MCF 10A (cell line): ENCODE measurements around the gene BRD1. TPM values are rescaled to one million over a fixed set of nuclear protein-coding genes. Genes with fewer than 3 reads are reported as not detected.

Experiments used
- BruUV-seq: library from RNA; stranded (reverse); fragments of 400-500 nt; replicated peaks from 2 replicates; lab custom pipeline; 2021; lab: Mats Ljungman, UMichigan
- CTCF ChIA-PET: fragments of 300-600 bp; sonication (Branson Sonifier 250); formaldehyde crosslinking; extraction: SDS; loops from one replicate; lab custom pipeline; 2021; ENCODE audit warnings: antibody characterized with exemption, inconsistent platforms; lab: Yijun Ruan, JAX
- POLR2A ChIA-PET: fragments of 300-600, 350-650 bp; sonication (Branson Sonifier 250); formaldehyde crosslinking; extraction: SDS; loops from one replicate; lab custom pipeline; 2020; ENCODE audit warnings: antibody characterized with exemption, inconsistent platforms; lab: Yijun Ruan, JAX
- DNase-seq: peaks from one replicate; pipeline ENCODE4 v3.0.0-alpha.2; 2018; ENCODE audit not compliant: unreplicated experiment
- H3K27ac Mint-ChIP-seq: one replicate; pipeline ENCODE4 v1.8.0; 2022; ENCODE audit warnings: mild to moderate bottlenecking, low read depth, mixed read lengths; ENCODE audit not compliant: unreplicated experiment
- H3K27me3 Mint-ChIP-seq: one replicate; pipeline ENCODE4 v1.8.0; 2022; ENCODE audit warnings: mixed read lengths; ENCODE audit not compliant: insufficient read depth, unreplicated experiment
- H3K36me3 Mint-ChIP-seq: one replicate; pipeline ENCODE4 v1.8.0; 2022; ENCODE audit warnings: mild to moderate bottlenecking, moderate library complexity, mixed read lengths; ENCODE audit not compliant: insufficient read depth, unreplicated experiment
- H3K4me1 Mint-ChIP-seq: one replicate; pipeline ENCODE4 v1.8.0; 2022; ENCODE audit warnings: mixed read lengths; ENCODE audit not compliant: insufficient read depth, unreplicated experiment
- H3K4me3 Mint-ChIP-seq: one replicate; pipeline ENCODE4 v1.8.0; 2022; ENCODE audit warnings: mild to moderate bottlenecking, moderate library complexity, mixed read lengths; ENCODE audit not compliant: unreplicated experiment
- H3K9me3 Mint-ChIP-seq: one replicate; pipeline ENCODE4 v1.8.0; 2022; ENCODE audit warnings: mixed read lengths; ENCODE audit not compliant: unreplicated experiment
- CTCF ChIP-seq: fragments of 200-600 bp; IDR thresholded peaks from one replicate; pipeline ENCODE4 v1.8.0; 2022; ENCODE audit warnings: antibody characterized with exemption, mild to moderate bottlenecking; ENCODE audit not compliant: unreplicated experiment
- intact Hi-C: fragments of 100-400 bp; cut with micrococcal nuclease; formaldehyde crosslinking; loops from 2 replicates; pipeline ENCODE4 v1.14.1; 2022
- total RNA-seq: library from RNA; stranded (reverse); gene quantifications from 2 replicates; pipeline ENCODE4 v1.2.3, GENCODE V29; 2022

BRD1 gene
- total RNA-seq, 1 experiment from 2014 or later: 48.1 TPM

- Mint-ChIP-seq H3K4me1 (no peaks in the 10 kb centered on the region), H3K36me3 (no peaks in the 10 kb centered on the region), H3K9me3 (peaks cover 24% of the 10 kb centered on the region), H3K27ac (no peak overlapping the region), H3K4me3 (no peak overlapping the region), H3K27me3 (no peaks in the 10 kb centered on the region)
- ChIA-PET CTCF (no interaction called here), POLR2A (no interaction called here)
- no peak for TF ChIP-seq CTCF
- DNase-seq: no peak
- intact Hi-C loops: no loop called here
- no TSS peak for BruUV-seq
These were observed 80.5 kb downstream of the BRD1 start for GRCh38 chr22:49747130-49747529.

DNA sequence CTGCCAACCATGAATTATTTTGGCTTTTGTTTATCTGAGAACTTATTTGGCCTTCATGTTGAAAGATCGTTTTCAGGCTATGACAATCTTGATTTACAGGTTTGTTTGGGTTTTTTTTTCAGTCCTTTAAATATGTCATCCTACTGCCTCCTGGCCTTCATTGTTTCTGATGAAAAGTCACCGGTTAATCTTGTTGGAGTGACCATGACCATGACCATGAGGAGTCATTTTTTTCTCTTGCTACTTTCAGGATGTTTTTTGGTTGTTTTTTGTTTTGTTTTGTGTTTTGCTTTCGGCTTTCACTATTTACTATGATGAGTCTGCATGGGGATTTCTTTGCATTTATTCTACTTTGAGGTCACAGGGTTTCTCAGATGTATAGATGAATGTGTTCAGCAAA is 81.6 kb downstream of the BRD1 start:
- DNase-seq: no peak
- POLR2A ChIA-PET: no interaction called here
- BruUV-seq: no TSS peak
- intact Hi-C loops: no loop called here
- no peak for TF ChIP-seq CTCF
- Mint-ChIP-seq H3K9me3 (peaks cover 24% of the 10 kb centered on the region), H3K27me3 (no peaks in the 10 kb centered on the region), H3K4me1 (no peaks in the 10 kb centered on the region), H3K36me3 (no peaks in the 10 kb centered on the region), H3K4me3 (no peak overlapping the region), H3K27ac (no peak overlapping the region)
- CTCF ChIA-PET: no interaction called here

GRCh38 chr22:49740242-49740641 is 87.4 kb downstream of the BRD1 start:
- BruUV-seq: no TSS peak
- H3K4me3 Mint-ChIP-seq: no peak overlapping the region
- TF ChIP-seq CTCF: no peak
- no peaks in the 10 kb centered on the region for H3K36me3 Mint-ChIP-seq
- CTCF ChIA-PET: no interaction called here
- no peak for DNase-seq
- POLR2A ChIA-PET: no interaction called here
- no peaks in the 10 kb centered on the region for H3K4me1 Mint-ChIP-seq
- no peaks in the 10 kb centered on the region for H3K27me3 Mint-ChIP-seq
- H3K9me3 Mint-ChIP-seq: peaks cover 19% of the 10 kb centered on the region
- no peak overlapping the region for H3K27ac Mint-ChIP-seq
- intact Hi-C loops: no loop called here

GRCh38 chr22:49739138-49739537 is 88.5 kb downstream of the BRD1 start:
- DNase-seq: no peak
- BruUV-seq: no TSS peak
- Mint-ChIP-seq H3K4me3 (no peak overlapping the region), H3K27ac (no peak overlapping the region), H3K4me1 (no peaks in the 10 kb centered on the region), H3K9me3 (peaks cover 19% of the 10 kb centered on the region), H3K27me3 (no peaks in the 10 kb centered on the region), H3K36me3 (no peaks in the 10 kb centered on the region)
- POLR2A ChIA-PET: no interaction called here
- CTCF ChIA-PET: no interaction called here
- intact Hi-C loops: no loop called here
- no peak for TF ChIP-seq CTCF
